HG02852 (cell line): Measurements from ENCODE around the gene NUB1.

Source experiments
- ATAC-seq: cut with Tn5 transposase; IDR thresholded peaks from one replicate; pipeline ENCODE4 v1.9.1; 2021; ENCODE audit warnings: mild to moderate bottlenecking, moderate library complexity; ENCODE audit not compliant: unreplicated experiment

NUB1 gene

DNA sequence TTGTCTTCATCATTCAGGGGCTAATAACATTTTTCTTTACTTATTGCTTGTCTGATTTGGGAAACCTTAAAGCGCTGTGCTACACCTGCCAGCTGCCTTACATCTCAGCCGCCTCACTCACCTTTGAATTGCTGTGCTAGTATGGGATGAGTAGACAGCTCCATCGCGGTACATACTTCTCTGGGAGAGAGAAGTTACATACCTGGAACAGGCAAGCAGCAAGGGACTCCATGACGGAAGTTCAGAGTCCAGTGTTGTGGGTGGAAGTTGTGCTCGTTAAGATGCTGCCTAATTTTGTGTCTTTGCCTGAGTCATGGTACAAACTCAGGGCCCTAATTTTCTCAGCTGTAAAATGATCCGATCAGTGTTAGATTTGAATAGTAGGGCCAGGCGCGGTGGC, 1.9 kb downstream of the NUB1 start:
- ATAC-seq = no peak

DNA sequence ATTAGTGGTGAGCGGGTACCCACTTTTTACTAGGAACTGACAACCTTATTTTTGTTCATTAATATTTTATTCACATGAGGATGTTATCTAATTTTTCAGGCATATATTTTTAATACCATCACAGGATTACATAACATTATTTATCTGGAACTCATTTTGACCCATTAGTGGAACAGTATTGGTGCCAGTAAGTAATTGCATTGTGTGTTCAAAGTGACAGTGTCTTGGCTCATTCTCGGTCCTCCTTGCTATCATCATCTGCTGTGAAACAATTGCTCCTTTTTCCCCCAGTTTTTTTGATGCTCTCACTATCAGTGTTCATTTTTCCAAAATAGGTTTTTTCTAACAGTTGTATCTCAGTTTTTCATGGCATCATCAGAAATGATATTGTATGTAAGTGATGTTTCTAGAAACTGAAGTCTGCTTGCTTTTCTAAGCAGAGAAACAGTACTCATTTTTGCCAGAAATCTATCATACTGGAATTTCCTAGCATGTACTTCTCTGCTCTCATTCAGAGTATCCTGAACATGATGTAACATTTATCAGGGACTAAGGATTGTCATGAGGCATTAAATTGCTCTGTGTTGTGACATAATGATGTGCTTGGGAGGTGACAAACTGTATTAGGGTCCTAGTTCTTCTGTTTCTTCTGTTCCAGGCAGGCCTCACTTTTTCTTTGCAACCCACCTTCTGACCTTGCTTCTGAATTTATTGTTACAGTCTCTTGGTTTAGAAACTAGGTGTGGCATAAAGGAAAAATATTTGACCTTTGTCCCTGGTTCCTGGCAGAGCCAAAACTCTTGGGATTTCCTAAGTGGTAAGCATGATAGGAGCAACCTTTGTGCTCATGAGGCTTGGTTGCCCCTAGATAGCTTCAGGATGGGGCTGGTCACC, 4.2 kb downstream of the NUB1 start:
- ATAC-seq = no peak

DNA sequence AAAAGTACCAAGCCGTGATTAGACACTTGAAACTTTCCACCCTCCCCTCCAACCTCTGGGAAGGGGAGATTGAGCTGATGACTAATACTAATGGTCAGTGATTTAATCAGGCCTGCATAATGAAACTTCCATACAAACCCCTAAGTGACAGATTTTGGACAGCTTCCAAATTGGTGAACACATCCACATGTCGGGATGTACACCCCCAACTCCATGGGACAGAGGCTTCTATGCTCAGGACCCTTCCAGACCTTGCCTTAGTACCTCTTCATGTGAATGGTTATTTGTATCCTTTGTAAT, 4.8 kb downstream of the NUB1 start:
- no peak for ATAC-seq

DNA sequence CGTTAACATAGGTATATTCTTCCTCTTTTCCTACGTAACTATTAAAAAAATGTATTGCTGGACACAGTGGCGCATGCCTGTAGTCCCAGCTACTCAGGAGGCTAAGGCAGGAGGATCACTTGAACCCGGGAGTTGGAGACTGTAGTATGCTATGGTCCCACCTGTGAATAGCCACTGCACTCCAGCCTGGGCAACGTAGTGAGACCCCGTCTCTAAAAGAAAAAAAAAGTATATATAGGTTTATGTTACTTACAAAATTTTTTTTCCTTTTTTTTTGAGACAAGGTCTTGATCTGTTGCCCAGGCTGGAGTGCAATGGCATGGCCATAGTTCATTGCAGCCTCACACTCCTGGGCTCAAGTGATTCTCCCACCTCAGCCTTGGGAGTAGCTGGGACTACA, 5.6 kb downstream of the NUB1 start:
- no peak for ATAC-seq

DNA sequence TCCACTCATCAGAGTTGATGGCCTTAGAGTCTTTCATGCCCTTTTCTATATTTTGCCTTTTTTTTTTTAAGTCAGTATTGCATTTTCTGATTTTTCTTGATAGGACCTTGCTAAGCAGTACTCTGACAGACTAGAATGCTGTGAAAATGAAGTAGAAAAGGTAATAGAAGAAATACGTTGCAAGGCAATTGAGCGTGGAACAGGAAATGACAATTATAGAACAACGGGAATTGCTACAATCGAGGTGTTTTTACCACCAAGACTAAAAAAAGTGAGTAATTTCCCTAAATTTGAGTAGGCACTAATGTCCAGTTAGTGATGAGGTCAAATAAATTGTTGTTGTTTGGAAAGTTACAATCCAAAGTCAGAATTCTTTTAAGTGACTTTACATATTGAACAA, 7.4 kb downstream of the NUB1 start:
- no peak for ATAC-seq

DNA sequence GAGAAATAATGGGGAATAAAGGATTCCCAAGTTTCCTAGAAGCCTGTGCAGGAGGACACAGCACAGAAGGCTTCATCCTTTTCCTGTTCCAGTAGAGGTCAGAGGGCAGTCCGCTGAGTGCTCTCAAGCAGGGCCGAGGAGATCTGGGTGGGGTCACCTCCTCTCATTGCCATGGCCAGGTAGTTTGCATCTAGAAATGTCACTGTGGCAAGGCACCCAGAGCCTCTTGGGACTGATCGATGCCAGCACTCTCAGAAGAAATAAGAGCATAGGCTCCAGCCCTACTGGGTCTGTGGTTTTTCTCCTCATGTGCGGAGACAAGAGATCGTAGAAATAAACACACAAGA, 7.9 kb downstream of the NUB1 start:
- peak; percentile 32 for ATAC-seq

DNA sequence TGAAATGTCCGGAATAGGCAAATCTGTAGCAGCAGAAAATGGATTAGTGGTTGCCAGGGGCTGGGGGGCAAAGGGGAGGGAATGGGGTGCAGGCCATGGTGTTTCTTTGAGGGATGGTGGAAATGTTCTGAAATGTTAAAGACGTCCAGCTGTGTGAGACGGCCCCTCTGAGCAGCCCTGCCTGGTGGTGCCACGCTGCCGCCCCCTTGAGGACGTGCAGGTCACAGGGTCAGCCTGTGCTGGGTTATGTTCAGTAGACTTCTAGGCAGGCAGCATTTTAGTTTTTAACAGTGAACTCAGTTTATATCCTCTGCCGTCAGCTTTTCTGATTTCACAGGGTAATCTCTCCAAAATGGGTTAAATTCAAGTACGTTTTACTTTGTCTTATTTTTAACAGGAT, 9.4 kb downstream of the NUB1 start:
- no peak for ATAC-seq

DNA sequence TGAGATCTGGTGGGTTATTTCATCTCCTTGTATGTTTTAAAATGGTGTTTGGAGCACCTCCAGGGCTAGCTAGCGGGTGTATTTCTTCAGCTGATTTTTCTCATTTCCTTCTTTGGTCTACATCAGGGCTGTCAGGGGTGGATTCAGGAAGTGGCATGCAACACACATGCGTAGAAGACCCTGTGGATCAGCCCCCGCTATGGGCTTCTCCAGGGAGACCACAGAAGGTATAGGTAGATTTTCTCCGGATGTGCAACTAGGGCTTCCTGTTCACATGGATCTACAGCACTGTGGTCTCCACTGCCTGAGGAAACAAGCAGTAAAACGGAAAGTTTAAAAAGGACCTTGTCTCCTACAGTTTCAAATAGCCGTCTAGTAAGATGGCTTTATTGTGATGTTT, 10.4 kb downstream of the NUB1 start:
- ATAC-seq = peak; percentile 45

DNA sequence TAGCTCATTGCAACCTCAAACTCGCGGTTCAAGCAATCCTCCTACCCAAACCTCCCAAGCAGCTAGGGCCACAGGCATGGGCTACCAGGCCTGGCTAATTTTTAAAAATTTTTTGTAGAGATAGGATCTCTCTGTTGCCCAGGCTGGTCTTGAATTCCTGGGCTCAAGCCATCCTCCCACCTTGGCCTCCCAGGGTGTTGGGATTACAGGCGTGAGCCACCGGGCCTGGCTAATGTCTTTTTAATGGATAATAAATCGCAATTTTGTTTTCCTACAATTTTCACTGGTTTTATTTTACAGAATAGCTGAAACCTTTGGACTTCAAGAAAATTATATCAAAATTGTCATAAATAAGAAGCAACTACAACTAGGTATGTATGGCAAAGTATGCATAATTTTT, 10.9 kb downstream of the NUB1 start:
- no peak for ATAC-seq

DNA sequence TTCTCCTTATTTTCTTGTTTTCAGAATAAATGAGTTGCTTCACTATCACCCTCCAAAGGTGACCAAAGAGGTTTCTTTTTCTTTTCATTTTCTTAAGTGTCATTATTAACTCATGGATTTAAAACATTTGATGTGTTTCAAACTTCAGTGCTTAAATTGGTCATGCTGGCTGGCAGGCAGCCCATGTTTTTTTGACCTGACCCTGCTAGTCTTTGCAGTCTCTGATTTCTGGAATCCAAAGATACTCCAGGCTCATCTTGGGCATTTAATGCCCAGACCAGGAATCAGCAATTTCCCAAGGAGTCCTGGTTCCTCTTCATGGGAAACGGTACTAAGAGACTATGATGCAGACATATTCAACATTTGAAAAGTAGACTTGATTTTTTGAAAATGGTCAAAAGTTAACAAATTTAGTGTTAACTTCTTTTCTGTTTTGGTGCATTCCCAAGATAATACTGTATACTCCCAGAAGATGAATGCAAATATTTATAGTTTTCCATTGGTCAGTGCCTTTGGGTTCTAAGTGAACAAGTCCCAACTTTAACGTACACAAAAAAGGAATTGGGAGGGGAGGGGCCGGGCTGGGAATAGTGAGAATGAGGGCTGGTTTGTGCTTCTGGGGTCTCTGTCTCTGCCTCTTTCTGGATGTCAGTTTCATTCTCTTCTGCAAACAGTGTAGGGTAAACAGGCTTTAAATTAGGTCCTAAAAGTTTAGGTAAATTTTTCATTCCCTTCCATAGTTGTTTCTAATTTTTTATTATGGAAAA, 19.8 kb downstream of the NUB1 start:
- no peak for ATAC-seq

DNA sequence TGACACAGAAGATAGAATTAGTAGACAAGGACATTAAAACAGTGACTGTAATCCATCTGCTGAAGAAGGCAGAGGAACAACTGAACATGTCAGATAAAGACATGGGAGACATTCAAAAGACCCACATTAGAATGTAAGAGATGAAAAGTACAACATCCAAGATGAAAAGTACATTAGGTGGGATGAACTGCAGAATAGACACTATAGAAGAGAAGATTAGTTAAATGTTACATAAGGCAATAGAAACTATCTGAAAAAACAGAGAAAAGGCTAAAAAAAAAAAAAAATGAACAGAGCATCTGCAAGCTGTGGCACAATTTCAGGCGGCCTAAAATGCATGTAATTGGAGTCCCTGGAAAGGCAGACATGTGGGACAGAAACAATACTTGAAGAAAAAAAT, 21.6 kb downstream of the NUB1 start:
- ATAC-seq = no peak

DNA sequence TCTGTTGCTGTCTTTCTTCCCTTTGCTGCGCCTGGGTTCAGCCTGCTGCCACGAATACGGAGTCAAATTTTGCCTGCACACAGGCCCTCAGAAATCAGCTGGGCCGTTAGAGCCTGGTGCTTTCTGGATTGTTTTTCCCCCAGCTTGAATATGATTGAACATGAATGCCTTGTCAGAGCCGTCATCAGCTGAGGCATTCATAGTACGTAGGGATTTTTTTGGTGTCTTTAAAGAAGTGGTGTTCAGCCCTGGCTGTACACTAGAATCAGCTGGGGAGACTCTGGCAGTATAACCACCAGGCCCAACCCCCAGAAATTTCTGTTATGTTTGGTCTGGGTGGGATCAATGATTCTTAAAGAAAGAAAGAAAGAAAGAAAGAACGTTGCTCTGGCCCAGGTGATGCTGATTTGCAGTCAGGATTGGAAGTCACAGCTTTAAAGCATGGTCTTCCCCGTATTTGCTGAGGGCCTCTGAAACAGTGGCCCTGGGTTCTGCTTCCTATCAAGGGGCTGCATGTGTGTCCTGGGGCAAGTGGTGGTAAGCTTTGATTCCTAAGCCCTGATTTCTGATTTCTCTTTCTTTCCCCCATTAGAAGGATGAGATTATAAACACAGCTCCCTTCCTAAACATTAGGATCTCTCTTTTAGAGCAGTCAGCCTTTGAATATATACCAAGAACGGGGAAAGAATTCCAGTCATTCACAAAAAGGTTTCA, 24.7 kb downstream of the NUB1 start:
- ATAC-seq = no peak

DNA sequence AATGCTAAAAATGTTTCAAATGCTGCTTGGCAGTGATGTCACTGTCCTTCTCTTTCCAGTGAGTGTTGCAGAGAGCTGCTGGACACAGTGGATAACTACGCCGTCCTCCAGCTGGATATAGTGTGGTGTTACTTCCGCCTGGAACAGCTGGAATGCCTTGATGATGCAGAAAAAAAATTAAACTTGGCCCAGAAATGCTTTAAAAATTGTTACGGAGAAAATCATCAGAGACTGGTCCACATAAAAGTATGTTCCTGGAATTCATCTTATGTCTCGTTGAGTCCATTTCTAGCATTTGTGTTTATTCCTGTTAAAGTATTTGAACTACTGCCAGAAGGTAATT, 25.2 kb downstream of the NUB1 start:
- ATAC-seq = no peak

DNA sequence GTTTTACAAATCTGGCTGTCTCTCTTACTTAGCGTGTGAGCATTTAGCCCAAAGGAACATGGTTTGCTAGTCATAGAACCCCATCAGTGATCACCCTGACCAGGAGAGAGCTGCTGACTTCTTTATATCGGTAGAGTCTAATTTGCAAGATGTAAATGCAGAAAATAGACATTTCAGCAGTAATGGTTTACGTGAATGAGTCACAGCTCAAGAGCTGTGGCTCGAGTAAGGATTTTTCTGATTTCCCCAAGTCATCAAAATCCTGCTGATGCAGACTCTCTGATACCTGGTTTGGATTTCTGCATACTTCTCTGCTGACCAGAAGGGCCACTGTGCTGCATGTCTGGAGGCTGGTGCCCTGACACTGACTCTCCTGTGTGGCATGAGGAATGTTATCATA, 25.7 kb downstream of the NUB1 start:
- ATAC-seq = no peak

DNA sequence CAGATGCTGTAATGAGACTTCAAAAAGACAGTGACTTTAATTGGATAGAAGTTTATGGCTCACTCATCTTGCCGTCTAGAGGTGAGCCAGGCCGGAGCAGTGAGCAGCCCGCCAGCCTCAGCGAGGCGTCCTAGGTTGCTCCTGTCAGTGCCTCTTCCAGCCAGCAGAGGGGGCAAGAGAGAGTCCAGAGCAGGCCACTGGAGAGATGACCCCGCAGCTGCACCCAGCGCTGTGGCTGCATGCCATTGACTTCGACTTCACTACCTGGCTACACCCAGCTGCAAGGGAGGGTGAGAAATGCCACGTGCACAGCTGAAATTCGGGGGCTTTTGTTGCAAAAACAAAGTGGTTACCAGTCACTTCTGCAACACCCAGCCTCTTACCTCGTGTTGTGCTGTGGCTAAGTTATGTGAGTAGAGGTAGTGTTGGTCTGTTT, 26.5 kb downstream of the NUB1 start:
- ATAC-seq = peak; percentile 97

DNA sequence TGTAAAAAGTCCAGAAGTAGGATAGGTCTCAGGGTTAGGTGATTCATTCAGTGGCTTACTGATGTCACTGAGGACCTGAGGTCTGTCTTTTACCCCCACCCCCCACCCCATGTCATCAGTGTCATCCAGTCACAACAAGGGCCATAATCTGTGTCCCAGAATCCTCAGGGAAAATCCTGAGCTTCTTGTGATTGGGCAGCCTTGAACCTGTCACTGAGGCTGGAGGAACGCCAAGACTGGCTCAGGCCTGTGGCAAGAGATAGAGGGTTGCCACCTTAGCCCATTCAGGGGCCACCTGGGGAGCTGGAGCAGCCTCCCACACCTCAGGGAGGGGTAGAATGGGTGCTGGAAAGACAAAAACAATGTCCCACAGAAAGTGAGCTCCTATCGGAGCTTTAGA, 29.7 kb downstream of the NUB1 start:
- ATAC-seq = no peak

DNA sequence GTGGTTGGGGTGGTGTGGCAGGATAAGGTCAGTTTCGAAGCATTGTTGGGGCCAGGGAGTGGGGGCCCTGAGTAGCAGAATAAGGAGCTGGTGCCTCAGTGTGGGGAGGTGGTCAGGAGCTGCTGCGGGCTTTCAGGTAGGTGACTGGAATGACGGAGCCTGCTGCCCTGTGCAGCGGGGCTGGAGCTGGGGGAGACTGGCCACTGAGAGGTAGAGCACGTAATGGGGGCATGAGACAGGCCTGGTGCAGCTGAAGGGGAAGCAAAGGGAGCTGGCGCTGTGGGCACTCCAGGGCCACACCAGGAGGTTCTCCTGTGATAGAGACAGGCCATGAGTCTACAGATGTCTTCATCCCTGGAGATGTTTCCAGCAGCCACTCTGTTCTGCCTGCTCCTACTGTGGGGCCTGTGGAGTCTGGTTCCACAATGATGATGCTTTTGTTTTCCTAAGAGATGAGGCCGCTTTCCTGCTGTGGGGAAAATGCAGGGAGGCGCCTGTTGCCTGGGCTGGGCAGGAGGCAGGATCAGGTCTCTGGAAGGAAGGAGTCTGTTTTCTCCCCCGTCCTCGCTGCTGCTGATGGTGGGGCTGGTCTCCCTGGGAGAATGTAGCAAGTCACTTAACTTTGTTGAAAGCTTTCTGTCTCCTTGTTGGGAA, 31.1 kb downstream of the NUB1 start:
- ATAC-seq = no peak

DNA sequence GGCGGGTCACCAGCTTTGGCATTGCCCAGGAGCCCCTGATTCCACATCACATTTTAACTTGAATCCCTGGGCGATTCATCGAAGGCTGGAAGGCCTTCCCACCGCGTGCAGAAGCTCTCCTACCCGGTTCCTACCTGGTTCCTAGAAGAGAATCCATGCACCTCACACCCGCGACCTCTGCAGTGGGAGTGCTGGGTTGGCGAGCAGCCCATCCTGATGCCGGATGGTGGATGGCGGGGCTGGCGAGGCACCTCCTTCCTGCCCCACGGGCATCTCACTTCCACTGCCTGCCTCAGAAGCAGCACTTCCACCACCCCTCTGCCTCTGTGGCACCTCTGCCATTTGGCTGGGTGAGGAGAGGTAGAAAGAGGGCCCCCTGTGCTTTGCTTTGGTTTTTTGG, 32.0 kb downstream of the NUB1 start:
- no peak for ATAC-seq

DNA sequence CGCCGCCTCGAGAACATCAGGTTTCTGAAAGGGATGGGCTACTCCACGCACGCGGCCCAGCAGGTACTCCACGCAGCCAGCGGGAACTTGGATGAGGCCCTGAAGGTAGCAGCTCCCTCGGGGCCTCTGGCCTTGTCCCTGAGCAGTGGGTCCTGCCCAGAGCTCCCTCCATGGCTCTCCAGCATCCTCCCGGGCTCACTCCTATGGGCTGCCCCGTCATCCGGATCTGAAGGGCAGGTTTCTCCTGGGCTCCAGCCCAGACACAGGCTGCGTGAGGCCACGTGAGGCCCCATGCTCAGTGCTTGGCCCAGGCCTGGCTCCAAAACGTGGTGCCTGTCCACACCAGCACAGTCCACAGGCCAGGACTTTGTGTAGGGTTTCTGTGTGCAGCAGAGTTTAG, 32.5 kb downstream of the NUB1 start:
- no peak for ATAC-seq

DNA sequence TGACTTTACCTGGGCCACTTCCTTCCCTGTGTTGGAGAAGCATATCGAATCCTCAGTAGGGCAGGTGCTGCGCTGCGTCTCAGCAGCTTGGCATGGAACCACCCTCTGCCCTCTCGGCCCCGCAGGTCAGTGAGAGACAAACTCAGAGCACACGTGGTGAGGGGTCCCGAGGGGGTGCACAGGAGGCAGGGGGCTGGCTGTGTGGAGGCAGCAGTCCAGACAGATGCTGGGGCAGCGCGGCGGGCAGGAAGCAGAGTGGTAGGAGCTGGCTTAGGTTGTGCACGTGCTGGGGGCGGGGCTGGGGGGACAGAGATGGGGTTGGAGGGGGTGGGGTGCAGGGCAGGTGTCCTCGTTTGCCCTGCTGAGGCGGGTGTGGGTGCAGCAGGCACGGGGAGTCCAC, 33.1 kb downstream of the NUB1 start:
- no peak for ATAC-seq

DNA sequence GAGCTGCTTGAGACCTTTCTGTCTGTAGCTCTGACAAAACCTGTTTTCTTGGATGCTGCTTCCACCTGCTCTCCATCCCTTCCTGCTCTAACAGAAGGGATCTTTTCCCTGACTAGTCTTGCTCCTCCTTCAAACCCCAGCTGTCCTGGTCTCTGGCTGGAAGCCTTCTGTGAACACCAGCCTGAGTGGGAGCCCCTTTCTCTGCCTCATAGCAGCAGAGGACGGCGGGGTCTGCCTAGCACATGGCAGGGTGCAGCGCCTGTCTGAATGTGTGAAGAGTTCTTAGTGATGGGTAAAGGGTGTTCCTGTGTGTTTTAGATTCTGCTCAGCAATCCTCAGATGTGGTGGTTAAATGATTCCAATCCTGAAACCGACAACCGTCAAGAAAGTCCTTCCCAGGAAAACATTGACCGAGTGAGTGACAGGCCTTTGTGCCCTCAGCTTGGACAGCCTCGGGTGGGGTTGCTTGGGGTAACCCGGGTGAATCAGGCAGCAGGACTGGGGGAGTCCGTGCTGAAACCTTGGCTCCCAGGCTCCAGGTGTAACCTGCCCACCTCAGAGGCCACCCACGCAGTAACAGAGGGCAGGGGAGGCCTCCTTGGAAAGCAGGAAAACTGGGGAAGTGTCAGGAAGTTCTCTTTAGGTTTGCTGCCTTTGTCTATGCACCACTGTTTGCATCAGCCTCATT, 34.1 kb downstream of the NUB1 start:
- no peak for ATAC-seq
